IPS-20b (cell line): ENCODE results near the gene MRPS10.
A peak's percentile ranks its signal among the peaks of the same experiment; 100 is the strongest.
"Not testable (repeated sequence)": the region's sequence is repeated elsewhere in the genome, so short reads cannot be mapped to it uniquely, and the experiment has no call there.

Experiments
- H3K27ac ChIP-seq: one replicate; pipeline ENCODE4 v1.5.1; 2013; ENCODE audit warnings: low read length
- H3K27me3 ChIP-seq: 2 replicates; pipeline ENCODE4 v1.6.1; 2013; ENCODE audit warnings: mild to moderate bottlenecking, low read length, inconsistent platforms; ENCODE audit not compliant: insufficient read depth
- H3K36me3 ChIP-seq: 2 replicates; pipeline ENCODE4 v1.6.1; 2013; ENCODE audit warnings: low read depth, mild to moderate bottlenecking, inconsistent platforms, low read length, moderate library complexity; ENCODE audit not compliant: insufficient read depth
- H3K4me1 ChIP-seq: 2 replicates; pipeline ENCODE4 v1.6.1; 2013; ENCODE audit warnings: mild to moderate bottlenecking, control low read depth, inconsistent platforms, low read length, moderate library complexity; ENCODE audit not compliant: insufficient read depth
- H3K4me3 ChIP-seq: 2 replicates; pipeline ENCODE4 v1.5.1; 2013; ENCODE audit warnings: mild to moderate bottlenecking, low read length, inconsistent platforms
- H3K9ac ChIP-seq: 2 replicates; pipeline ENCODE4 v1.6.1; 2013; ENCODE audit warnings: low read depth, mild to moderate bottlenecking, inconsistent platforms, low read length, moderate library complexity
- H3K9me3 ChIP-seq: 2 replicates; pipeline ENCODE4 v1.6.1; 2013; ENCODE audit warnings: mild to moderate bottlenecking, low read depth, low read length, inconsistent platforms; ENCODE audit not compliant: insufficient read depth

Gene MRPS10

GRCh38 chr6:42185597-42185996 lies 32.1 kb downstream of the MRPS10 start:
- Histone ChIP-seq H3K9me3 (no peaks in the 10 kb centered on the region), H3K27ac (no peak overlapping the region)

GRCh38 chr6:42184475-42184874 lies 33.2 kb downstream of the MRPS10 start:
- no peak overlapping the region for H3K9ac ChIP-seq
- no peak overlapping the region for H3K27ac ChIP-seq
- no peak overlapping the region for H3K4me3 ChIP-seq
- H3K4me1 ChIP-seq = no peaks in the 10 kb centered on the region
- no peaks in the 10 kb centered on the region for H3K9me3 ChIP-seq
- no peaks in the 10 kb centered on the region for H3K27me3 ChIP-seq
- no peaks in the 10 kb centered on the region for H3K36me3 ChIP-seq

More at GRCh38 chr6:42185597-42185996, 32.1 kb downstream of the MRPS10 start:
- no peaks in the 10 kb centered on the region for H3K4me1 ChIP-seq
- H3K27me3 ChIP-seq = no peaks in the 10 kb centered on the region
- H3K9ac ChIP-seq = no peak overlapping the region
- no peaks in the 10 kb centered on the region for H3K36me3 ChIP-seq
- H3K4me3 ChIP-seq = no peak overlapping the region

GRCh38 chr6:42182101-42182500 lies 35.6 kb downstream of the MRPS10 start:
- Histone ChIP-seq H3K27ac (no peak overlapping the region), H3K4me3 (no peak overlapping the region), H3K4me1 (peaks cover 12% of the 10 kb centered on the region; the same call in 1 of the 2 replicates), H3K9me3 (no peaks in the 10 kb centered on the region), H3K36me3 (no peaks in the 10 kb centered on the region), H3K9ac (no peak overlapping the region), H3K27me3 (no peaks in the 10 kb centered on the region)

DNA sequence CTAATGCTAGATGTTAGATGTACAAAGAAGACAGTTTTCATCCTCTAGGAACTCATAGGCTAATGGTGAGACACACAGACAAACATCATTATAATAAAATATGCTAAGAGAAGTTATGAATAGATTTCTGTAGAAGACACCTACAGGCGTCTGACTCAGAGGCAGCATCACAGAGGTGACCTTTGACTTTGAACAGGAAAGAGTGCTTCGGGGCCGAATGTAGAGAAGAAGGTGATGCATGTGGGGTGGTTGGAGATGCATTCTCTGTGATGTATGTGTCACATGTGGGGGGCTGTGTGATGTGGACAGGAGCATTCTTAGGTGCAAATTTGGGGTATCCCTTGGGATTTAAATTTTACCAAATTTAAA lies 37.7 kb downstream of the MRPS10 start:
- Histone ChIP-seq H3K36me3 (no peaks in the 10 kb centered on the region), H3K27ac (no peak overlapping the region), H3K4me1 (peaks cover 15% of the 10 kb centered on the region; the same call in 1 of the 2 replicates), H3K9ac (no peak overlapping the region), H3K9me3 (no peaks in the 10 kb centered on the region), H3K4me3 (no peak overlapping the region), H3K27me3 (no peaks in the 10 kb centered on the region)

DNA sequence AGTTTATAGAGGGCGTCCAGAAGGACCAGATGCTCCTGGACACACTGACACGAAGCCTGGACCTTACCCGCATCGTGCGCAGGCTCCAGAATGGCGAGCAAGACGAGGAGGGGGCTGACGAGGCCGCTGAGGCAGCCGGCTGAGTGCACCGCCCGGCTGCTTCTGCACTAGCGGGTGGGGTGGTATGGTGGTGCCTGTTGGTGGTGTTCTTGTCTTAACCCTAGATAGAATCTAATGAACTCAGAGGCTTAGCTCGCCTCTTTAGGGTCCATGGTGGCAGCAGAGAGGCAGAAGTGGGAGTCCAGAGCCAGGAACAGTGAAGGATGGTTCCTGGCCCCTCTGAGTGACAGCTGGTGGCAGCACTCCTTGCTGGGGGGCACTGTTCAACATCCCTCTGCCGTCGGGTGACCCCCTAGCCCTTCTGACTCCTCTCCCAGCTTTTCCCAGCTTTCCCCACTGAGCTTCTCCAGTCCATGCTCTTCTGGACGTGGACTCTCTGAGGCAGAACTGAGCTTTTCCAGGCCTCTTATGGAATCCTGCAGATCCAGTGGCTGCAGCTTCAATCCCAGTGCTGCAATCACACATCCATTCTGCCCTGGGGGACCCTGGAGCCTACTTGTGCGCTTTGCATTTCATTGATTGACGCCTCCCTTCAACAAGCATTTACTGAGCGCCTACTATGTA lies 38.3 kb downstream of the MRPS10 start:
- no peaks in the 10 kb centered on the region for H3K27me3 ChIP-seq
- H3K36me3 ChIP-seq = no peaks in the 10 kb centered on the region
- peaks cover 15% of the 10 kb centered on the region; the same call in 1 of the 2 replicates for H3K4me1 ChIP-seq
- no peaks in the 10 kb centered on the region for H3K9me3 ChIP-seq
- H3K9ac ChIP-seq = no peak overlapping the region
- H3K4me3 ChIP-seq = peak overlapping the region; percentile 74; the same call in 1 of the 2 replicates
- no peak overlapping the region for H3K27ac ChIP-seq

DNA sequence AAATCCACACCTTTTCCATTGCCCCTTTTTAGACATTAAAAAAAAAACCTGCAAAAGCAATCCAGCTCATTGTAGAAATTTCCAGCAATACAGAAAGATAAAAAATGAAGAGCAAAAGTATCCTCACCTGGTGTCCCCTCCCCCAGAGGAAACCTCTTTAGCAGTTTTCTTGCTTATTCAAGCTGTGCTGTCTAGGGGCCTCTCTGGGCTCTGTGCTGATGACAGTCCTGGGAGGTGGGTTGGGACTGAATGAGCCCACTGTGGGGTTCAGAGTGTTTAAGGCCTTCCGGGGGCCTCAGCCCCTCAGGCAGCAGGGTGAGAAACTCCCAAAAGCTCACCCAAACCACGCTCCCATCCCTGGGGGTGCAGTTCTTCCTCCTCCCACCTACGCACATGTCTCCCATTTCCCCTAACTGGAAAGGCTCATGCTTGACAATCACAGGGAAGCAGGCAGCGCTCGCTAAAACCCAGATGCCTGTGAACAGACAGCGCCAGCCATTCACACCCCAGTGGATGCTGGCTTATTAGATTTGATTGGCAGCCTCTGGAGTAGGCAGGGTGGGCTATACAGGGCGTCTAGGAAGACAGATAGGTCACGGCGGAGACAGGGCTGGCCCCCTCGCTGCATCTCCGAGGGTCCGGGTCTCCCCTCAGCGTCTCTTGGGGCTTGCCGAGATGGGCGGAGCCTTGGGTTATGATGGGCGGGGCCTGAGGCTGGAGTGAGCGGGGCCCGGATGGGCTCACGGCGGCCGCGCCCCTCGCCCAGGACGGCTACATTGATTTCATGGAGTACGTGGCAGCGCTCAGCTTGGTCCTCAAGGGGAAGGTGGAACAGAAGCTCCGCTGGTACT lies 39.9 kb downstream of the MRPS10 start:
- H3K27me3 ChIP-seq = no peaks in the 10 kb centered on the region
- H3K9me3 ChIP-seq = no peaks in the 10 kb centered on the region
- H3K4me1 ChIP-seq = peaks cover 15% of the 10 kb centered on the region; the same call in 1 of the 2 replicates
- no peaks in the 10 kb centered on the region for H3K36me3 ChIP-seq
- peak overlapping the region; percentile 74 for H3K4me3 ChIP-seq
- peak overlapping the region; percentile 3 for H3K27ac ChIP-seq
- H3K9ac ChIP-seq = peak overlapping the region; percentile 64

GRCh38 chr6:42176981-42177380 lies 40.7 kb downstream of the MRPS10 start:
- Histone ChIP-seq H3K4me3 (peak overlapping the region; percentile 74), H3K27me3 (no peaks in the 10 kb centered on the region), H3K9me3 (no peaks in the 10 kb centered on the region), H3K36me3 (no peaks in the 10 kb centered on the region), H3K9ac (peak overlapping the region; percentile 64; the same call in 1 of the 2 replicates), H3K27ac (no peak overlapping the region), H3K4me1 (peaks cover 15% of the 10 kb centered on the region; the same call in 1 of the 2 replicates)

DNA sequence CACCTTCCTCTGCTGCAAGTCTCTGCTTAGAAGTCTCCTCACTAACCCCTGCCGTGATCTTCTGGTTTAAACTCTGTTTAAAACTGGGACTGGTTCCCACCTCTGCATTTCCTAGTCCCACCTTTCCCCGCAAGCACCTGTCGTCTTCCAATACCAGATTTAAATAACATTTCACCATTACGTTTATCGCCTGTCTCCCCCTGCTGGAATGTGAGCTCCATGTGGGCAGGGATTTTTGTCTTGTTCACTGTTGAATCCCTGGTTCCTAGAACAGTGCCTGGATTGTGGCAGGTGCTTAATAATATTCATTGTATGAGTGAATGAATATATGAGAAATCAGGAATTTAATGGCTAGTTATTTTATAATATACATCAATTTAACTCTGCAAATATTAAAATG lies 41.8 kb downstream of the MRPS10 start:
- Histone ChIP-seq H3K27ac (no peak overlapping the region), H3K4me3 (no peak overlapping the region), H3K9me3 (no peaks in the 10 kb centered on the region), H3K36me3 (no peaks in the 10 kb centered on the region), H3K27me3 (no peaks in the 10 kb centered on the region), H3K4me1 (peaks cover 15% of the 10 kb centered on the region; the same call in 1 of the 2 replicates), H3K9ac (no peak overlapping the region)

DNA sequence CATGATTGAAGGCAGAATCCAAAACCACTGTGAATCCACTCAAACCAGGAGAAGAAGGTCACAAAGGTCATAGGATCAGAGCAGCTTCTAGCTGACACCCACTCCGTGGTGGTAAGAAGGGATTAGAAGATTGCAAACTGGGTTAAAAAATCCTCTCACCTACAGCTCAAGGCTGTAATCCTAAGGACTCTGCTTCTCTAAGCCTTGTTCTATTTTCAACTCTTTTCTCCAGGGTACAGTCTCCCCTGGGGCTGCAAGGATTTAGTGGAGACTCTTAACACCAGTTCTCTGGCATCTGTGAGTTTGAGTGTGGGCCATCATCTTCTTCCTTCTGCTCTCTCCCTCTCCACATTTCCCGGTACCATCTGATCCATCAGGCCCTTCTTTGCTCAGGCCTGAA lies 44.6 kb downstream of the MRPS10 start, which contains the start of gene GUCA1A:
Gene GUCA1A (plus strand): TSS at position 264 of the 400 bp plus-strand sequence. CDS start 250 bp downstream, outside the sequence.
- Histone ChIP-seq H3K27ac (no peak within 1 kb of the TSS), H3K27me3 (0 out of 2 replicates have a peak, but pooled peaks cover 4% of the 10 kb centered on the region), H3K4me3 (no peak within 1 kb of the TSS), H3K9ac (no peak within 1 kb of the TSS), H3K4me1 (peaks cover 10% of the 10 kb centered on the region; the same call in 1 of the 2 replicates), H3K9me3 (no peaks in the 10 kb centered on the region), H3K36me3 (no peaks in the 10 kb centered on the region)

GRCh38 chr6:42171813-42172581 lies 45.7 kb downstream of the MRPS10 start:
- no peak overlapping the region for H3K4me3 ChIP-seq
- peaks cover 2% of the 10 kb centered on the region; the same call in 1 of the 2 replicates for H3K4me1 ChIP-seq
- no peaks in the 10 kb centered on the region for H3K9me3 ChIP-seq
- H3K27me3 ChIP-seq = 0 out of 2 replicates have a peak, but pooled peaks cover 4% of the 10 kb centered on the region
- H3K27ac ChIP-seq = no peak overlapping the region
- H3K36me3 ChIP-seq = no peaks in the 10 kb centered on the region
- H3K9ac ChIP-seq = no peak overlapping the region

GRCh38 chr6:42169780-42170179 lies 47.9 kb downstream of the MRPS10 start:
- H3K36me3 ChIP-seq, H3K9ac ChIP-seq, H3K4me3 ChIP-seq, H3K4me1 ChIP-seq, H3K27ac ChIP-seq, H3K27me3 ChIP-seq, H3K9me3 ChIP-seq: not testable (repeated sequence)
